Right kidney (tissue), 9 donors: ENCODE measurements around the gene ZNF787.
"Not testable (repeated sequence)": the region's sequence is repeated elsewhere in the genome, so short reads cannot be mapped to it uniquely, and the experiment has no call there.

Experiments used
- DNase-seq: peaks from one replicate; pipeline ENCODE4 v3.0.0-alpha.2; 2016
- long read RNA-seq, 8 donors: transcript quantifications; one replicate each; lab custom pipeline, GENCODE V29; 2026

Gene ZNF787
- long read RNA-seq, donor 1, transcript ZNF787-203 (3 exons, 1,925 nt): major isoform, 9 of 12 reads
- long read RNA-seq, donor 1, partial matches to known transcripts: 0 of 12 reads
- long read RNA-seq, donor 1, other reads (novel, unspliced or antisense): 0 of 12 reads
- long read RNA-seq, donor 2, transcript ZNF787-203 (3 exons, 1,925 nt): major isoform, 7 of 8 reads
- long read RNA-seq, donor 2, partial matches to known transcripts: 0 of 8 reads
- long read RNA-seq, donor 2, other reads (novel, unspliced or antisense): 0 of 8 reads
- long read RNA-seq, donor 3, partial matches to known transcripts: 0 of 5 reads
- long read RNA-seq, donor 3, other reads (novel, unspliced or antisense): 0 of 5 reads
- long read RNA-seq, donor 4, transcript ZNF787-203 (3 exons, 1,925 nt): major isoform, 17 of 17 reads
- long read RNA-seq, donor 4, partial matches to known transcripts: 0 of 17 reads
- long read RNA-seq, donor 4, other reads (novel, unspliced or antisense): 0 of 17 reads
- long read RNA-seq, donor 5, transcript ZNF787-203 (3 exons, 1,925 nt): major isoform, 11 of 11 reads
- long read RNA-seq, donor 5, partial matches to known transcripts: 0 of 11 reads
- long read RNA-seq, donor 5, other reads (novel, unspliced or antisense): 0 of 11 reads
- long read RNA-seq, donor 6, transcript ZNF787-203 (3 exons, 1,925 nt): major isoform, 6 of 8 reads
- long read RNA-seq, donor 6, partial matches to known transcripts: 0 of 8 reads
- long read RNA-seq, donor 6, other reads (novel, unspliced or antisense): 0 of 8 reads
- long read RNA-seq, donor 7, transcript ZNF787-203 (3 exons, 1,925 nt): major isoform, 18 of 22 reads
- long read RNA-seq, donor 7, partial matches to known transcripts: 0 of 22 reads
- long read RNA-seq, donor 7, other reads (novel, unspliced or antisense): 0 of 22 reads
- long read RNA-seq, donor 8, transcript ZNF787-203 (3 exons, 1,925 nt): major isoform, 11 of 20 reads
- long read RNA-seq, donor 8, partial matches to known transcripts: 9 of 20 reads
- long read RNA-seq, donor 8, other reads (novel, unspliced or antisense): 0 of 20 reads

- DNase-seq: peak; percentile 98
Measured at GRCh38 chr19:56121180-56122167, at the start of gene ZNF787. TSS of gene ZNF787 (minus strand) at chr19:56121295. CDS start at chr19:56103217, 18,078 bp downstream.

- no peak for DNase-seq
Measured at GRCh38 chr19:56170261-56170660, 49.2 kb upstream of the ZNF787 start.

GRCh38 chr19:56167064-56167578 lies 46.0 kb upstream of the ZNF787 start:
- no peak for DNase-seq

GRCh38 chr19:56163097-56163496 lies 42.0 kb upstream of the ZNF787 start:
- DNase-seq: no peak

- no peak for DNase-seq
Measured at GRCh38 chr19:56162258-56162657, 41.2 kb upstream of the ZNF787 start.

GRCh38 chr19:56161534-56161933 lies 40.4 kb upstream of the ZNF787 start:
- DNase-seq: no peak

GRCh38 chr19:56159622-56160271 lies 38.7 kb upstream of the ZNF787 start:
- no peak for DNase-seq

- no peak for DNase-seq
Measured at GRCh38 chr19:56159009-56159559, 38.0 kb upstream of the ZNF787 start.

GRCh38 chr19:56158170-56158757 lies 37.2 kb upstream of the ZNF787 start:
- no peak for DNase-seq

GRCh38 chr19:56156768-56157167 lies 35.7 kb upstream of the ZNF787 start:
- no peak for DNase-seq

GRCh38 chr19:56155124-56155687 lies 34.1 kb upstream of the ZNF787 start:
- DNase-seq: no peak

- DNase-seq: no peak
Measured at GRCh38 chr19:56153507-56153906, 32.4 kb upstream of the ZNF787 start.

GRCh38 chr19:56152644-56153043 lies 31.5 kb upstream of the ZNF787 start:
- no peak for DNase-seq

- DNase-seq: no peak
Measured at GRCh38 chr19:56150358-56150757, 29.3 kb upstream of the ZNF787 start.

- DNase-seq: no peak
Measured at GRCh38 chr19:56149656-56150038, 28.6 kb upstream of the ZNF787 start.

GRCh38 chr19:56148955-56149655 lies 28.0 kb upstream of the ZNF787 start:
- not testable (repeated sequence) for DNase-seq

GRCh38 chr19:56148096-56148495 lies 27.0 kb upstream of the ZNF787 start:
- DNase-seq: no peak

- no peak for DNase-seq
Measured at GRCh38 chr19:56147307-56147706, 26.2 kb upstream of the ZNF787 start.

- DNase-seq: no peak
Measured at GRCh38 chr19:56146904-56147303, 25.8 kb upstream of the ZNF787 start.
